ENCODE data around the gene RAB25. TPM values are rescaled to one million over a fixed set of nuclear protein-coding genes. Genes with fewer than 3 reads are reported as not detected.

Gene RAB25
- total RNA-seq, 1 experiment from 2014 or later, result not detected

- in situ Hi-C loops (cut with HindIII; ENCODE audit: low pct_unique_long_range_greater_than_20kb, low sequenced_read_pairs) (no loop called here), intact Hi-C loops (cut with micrococcal nuclease; ENCODE audit: unreplicated experiment) (no loop called here)
- ATAC-seq (no peak), DNase-seq (ENCODE audit: low read depth, low spot score) (no peak)
- H3K27ac ChIP-seq (ENCODE audit: low read length), result peak overlapping the region; percentile 68; the same call in 1 of the 2 replicates
- CTCF ChIA-PET, result no interaction called here
- H3K9me3 ChIP-seq (ENCODE audit: control insufficient read depth, insufficient read depth, low read depth, low read length), result no peaks in the 10 kb centered on the region
- POLR2A ChIA-PET, result no interaction called here
- BruUV-seq (replicated peaks), result no TSS peak
- H3K4me3 ChIP-seq (ENCODE audit: low read depth in 2 of 2, low read length in 2 of 2), result peak overlapping the region; percentile 66 to 74
- H3K36me3 ChIP-seq (ENCODE audit: control insufficient read depth, insufficient read depth, low read length), result no peaks in the 10 kb centered on the region; the same call in 1 of the 2 replicates
- no peaks in the 10 kb centered on the region for H3K27me3 ChIP-seq (ENCODE audit: control insufficient read depth, insufficient read depth, low read length)
- TF ChIP-seq TCF7L2 (IDR thresholded peaks at IDR 0.05; ENCODE audit: low read depth, low read length) (no peak), POLR2AphosphoS5 (IDR thresholded peaks at IDR 0.05; ENCODE audit: low read depth, low read length) (no peak), REST (IDR thresholded peaks at IDR 0.05; ENCODE audit: insufficient read depth in 1 of 2, low read depth in 2 of 2, low read length in 1 of 2) (no peak), SIN3A (IDR thresholded peaks at IDR 0.05; ENCODE audit: borderline replicate concordance, insufficient read depth, low read depth, low read length) (no peak), CTCF (IDR thresholded peaks at IDR 0.05) (no peak)
- H3K4me1 ChIP-seq (ENCODE audit: control insufficient read depth, insufficient read depth, low read length), result peaks cover 17% of the 10 kb centered on the region
Observed at GRCh38 chr1:156080241-156080862, 19.4 kb downstream of the RAB25 start.

GRCh38 chr1:156080863-156081179 lies 19.9 kb downstream of the RAB25 start:
- TF ChIP-seq SIN3A (IDR thresholded peaks at IDR 0.05; ENCODE audit: borderline replicate concordance, insufficient read depth, low read depth, low read length) (no peak), TCF7L2 (IDR thresholded peaks at IDR 0.05; ENCODE audit: low read depth, low read length) (no peak), POLR2AphosphoS5 (IDR thresholded peaks at IDR 0.05; ENCODE audit: low read depth, low read length) (no peak)
- no peak for DNase-seq (ENCODE audit: low read depth, low spot score)
- H3K27me3 ChIP-seq (ENCODE audit: control insufficient read depth, insufficient read depth, low read length), result no peaks in the 10 kb centered on the region
- no peaks in the 10 kb centered on the region for H3K9me3 ChIP-seq (ENCODE audit: control insufficient read depth, insufficient read depth, low read depth, low read length)
- in situ Hi-C loops (cut with HindIII; ENCODE audit: low pct_unique_long_range_greater_than_20kb, low sequenced_read_pairs), result no loop called here
- no peak for ATAC-seq
- ChIA-PET POLR2A (no interaction called here), CTCF (no interaction called here)
- H3K4me3 ChIP-seq (ENCODE audit: low read depth in 2 of 2, low read length in 2 of 2), result peak overlapping the region; percentile 66 to 74
- H3K4me1 ChIP-seq (ENCODE audit: control insufficient read depth, insufficient read depth, low read length), result peaks cover 13% of the 10 kb centered on the region
- peak overlapping the region; percentile 68 for H3K27ac ChIP-seq (ENCODE audit: low read length)
- intact Hi-C loops (cut with micrococcal nuclease; ENCODE audit: unreplicated experiment), result no loop called here
- H3K36me3 ChIP-seq (ENCODE audit: control insufficient read depth, insufficient read depth, low read length), result no peaks in the 10 kb centered on the region; the same call in 1 of the 2 replicates
- no TSS peak for BruUV-seq (replicated peaks)

DNA sequence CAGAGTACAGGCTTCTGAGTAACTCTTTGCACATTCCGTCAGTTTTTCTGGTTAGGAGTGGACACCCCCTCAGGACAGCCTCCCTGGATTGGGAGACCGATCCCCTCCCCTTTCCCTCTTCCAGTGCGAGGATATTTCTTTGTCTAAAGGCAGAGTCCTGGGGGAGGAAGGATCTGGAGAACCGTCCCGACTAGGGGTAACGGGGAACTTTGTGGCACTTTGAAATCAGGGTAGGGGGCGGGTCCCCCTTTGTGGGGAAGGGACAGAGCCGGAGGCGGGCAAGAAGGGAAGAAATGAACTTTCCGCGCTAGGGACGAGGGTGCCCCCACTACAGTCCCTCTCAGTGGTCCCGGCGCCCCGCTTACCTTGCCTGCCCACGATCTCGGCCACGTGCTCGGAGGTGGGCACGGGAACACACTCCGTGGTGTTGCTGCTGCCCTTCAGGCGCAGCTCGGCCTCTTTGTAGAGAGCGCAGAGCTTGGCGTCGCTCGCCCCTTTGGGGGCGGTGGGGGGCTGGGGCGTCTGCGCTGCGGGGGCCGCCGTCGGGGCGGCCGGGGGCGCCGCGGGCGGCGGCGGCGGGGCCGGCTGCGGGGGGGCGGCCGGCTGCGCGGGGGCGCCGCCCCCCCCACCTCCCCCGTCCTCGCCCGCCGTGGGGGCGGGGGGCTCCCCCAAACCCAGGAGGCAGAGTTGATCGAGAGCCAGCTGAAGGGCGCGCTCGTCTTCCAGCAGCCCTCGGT lies 20.4 kb downstream of the RAB25 start:
- Histone ChIP-seq H3K27ac (ENCODE audit: low read length) (peak overlapping the region; percentile 68), H3K4me1 (ENCODE audit: control insufficient read depth, insufficient read depth, low read length) (peaks cover 10% of the 10 kb centered on the region), H3K27me3 (ENCODE audit: control insufficient read depth, insufficient read depth, low read length) (no peaks in the 10 kb centered on the region), H3K4me3 (ENCODE audit: low read depth in 2 of 2, low read length in 2 of 2) (peak overlapping the region; percentile 66 to 74), H3K9me3 (ENCODE audit: control insufficient read depth, insufficient read depth, low read depth, low read length) (no peaks in the 10 kb centered on the region), H3K36me3 (ENCODE audit: control insufficient read depth, insufficient read depth, low read length) (no peaks in the 10 kb centered on the region; the same call in 1 of the 2 replicates)
- POLR2A ChIA-PET, result no interaction called here
- DNase-seq (ENCODE audit: low read depth, low spot score) (no peak), ATAC-seq (no peak)
- no TSS peak for BruUV-seq (replicated peaks)
- CTCF ChIA-PET, result no interaction called here
- intact Hi-C loops (cut with micrococcal nuclease; ENCODE audit: unreplicated experiment) (no loop called here), in situ Hi-C loops (cut with HindIII; ENCODE audit: low pct_unique_long_range_greater_than_20kb, low sequenced_read_pairs) (no loop called here)
- no peak for TF ChIP-seq TCF7L2 (IDR thresholded peaks at IDR 0.05; ENCODE audit: low read depth, low read length)
- no peak for TF ChIP-seq REST (IDR thresholded peaks at IDR 0.05; ENCODE audit: insufficient read depth in 1 of 2, low read depth in 2 of 2, low read length in 1 of 2)
- no peak for TF ChIP-seq CTCF (IDR thresholded peaks at IDR 0.05)
- TF ChIP-seq POLR2AphosphoS5 (IDR thresholded peaks at IDR 0.05; ENCODE audit: low read depth, low read length), result no peak
- TF ChIP-seq SIN3A (IDR thresholded peaks at IDR 0.05; ENCODE audit: borderline replicate concordance, insufficient read depth, low read depth, low read length), result no peak
